Cerebellar cortex (tissue), 1 donor: ENCODE measurements around the gene CLEC3B.
A peak's percentile ranks its signal among the peaks of the same experiment; 100 is the strongest.
"Not testable (repeated sequence)": the region's sequence is repeated elsewhere in the genome, so short reads cannot be mapped to it uniquely, and the experiment has no call there.

Experiments
- DNase-seq: peaks from one replicate; pipeline ENCODE4 v3.0.0-alpha.2; 2015; ENCODE audit warnings: low spot score

The CLEC3B gene

DNA sequence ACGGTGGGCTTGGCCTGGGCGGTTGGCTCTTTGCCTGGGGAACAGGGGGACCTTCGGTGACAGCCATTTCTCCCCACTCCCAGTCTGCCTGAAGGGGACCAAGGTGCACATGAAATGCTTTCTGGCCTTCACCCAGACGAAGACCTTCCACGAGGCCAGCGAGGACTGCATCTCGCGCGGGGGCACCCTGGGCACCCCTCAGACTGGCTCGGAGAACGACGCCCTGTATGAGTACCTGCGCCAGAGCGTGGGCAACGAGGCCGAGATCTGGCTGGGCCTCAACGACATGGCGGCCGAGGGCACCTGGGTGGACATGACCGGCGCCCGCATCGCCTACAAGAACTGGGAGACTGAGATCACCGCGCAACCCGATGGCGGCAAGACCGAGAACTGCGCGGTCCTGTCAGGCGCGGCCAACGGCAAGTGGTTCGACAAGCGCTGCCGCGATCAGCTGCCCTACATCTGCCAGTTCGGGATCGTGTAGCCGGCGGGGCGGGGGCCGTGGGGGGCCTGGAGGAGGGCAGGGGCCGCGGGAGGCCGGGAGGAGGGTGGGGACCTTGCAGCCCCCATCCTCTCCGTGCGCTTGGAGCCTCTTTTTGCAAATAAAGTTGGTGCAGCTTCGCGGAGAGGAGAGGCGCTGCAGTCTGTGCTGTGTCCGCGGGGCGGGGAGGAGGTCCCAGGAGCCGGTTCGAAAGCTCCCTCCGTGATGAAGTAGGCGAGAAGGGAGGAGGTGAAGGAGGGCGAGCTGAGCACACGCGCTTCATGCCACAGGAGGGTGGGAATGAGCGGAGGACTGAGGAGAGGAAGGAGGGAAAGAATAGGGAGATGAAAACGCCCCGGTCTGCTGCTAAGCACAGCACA, 9.6 kb downstream of the CLEC3B start:
- peak; percentile 34 for DNase-seq

- DNase-seq, result peak; percentile 95
These were observed 11.8 kb downstream of the CLEC3B start for GRCh38 chr3:45037720-45038455.

DNA sequence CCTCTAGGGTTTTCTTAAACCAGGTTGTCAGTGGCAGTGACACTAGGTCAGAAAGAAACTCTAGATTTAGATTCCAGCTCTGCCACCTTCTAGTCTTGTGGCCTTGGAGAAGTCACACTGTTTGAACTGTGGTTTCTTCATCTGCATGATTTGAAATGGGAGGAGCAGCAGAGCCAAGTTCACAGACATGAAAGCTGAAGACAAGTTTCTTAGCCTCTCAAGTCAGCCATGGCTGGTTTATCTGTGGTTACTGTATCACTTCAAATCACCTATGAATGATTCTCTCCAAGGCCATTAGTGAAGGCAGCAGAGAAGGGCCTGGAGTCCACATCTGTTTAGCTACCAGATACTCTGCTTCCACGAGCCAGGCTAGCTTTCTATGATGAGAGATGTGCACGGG, 15.6 kb downstream of the CLEC3B start:
- no peak for DNase-seq

GRCh38 chr3:45042162-45042561, 16.1 kb downstream of the CLEC3B start:
- DNase-seq, result no peak

DNA sequence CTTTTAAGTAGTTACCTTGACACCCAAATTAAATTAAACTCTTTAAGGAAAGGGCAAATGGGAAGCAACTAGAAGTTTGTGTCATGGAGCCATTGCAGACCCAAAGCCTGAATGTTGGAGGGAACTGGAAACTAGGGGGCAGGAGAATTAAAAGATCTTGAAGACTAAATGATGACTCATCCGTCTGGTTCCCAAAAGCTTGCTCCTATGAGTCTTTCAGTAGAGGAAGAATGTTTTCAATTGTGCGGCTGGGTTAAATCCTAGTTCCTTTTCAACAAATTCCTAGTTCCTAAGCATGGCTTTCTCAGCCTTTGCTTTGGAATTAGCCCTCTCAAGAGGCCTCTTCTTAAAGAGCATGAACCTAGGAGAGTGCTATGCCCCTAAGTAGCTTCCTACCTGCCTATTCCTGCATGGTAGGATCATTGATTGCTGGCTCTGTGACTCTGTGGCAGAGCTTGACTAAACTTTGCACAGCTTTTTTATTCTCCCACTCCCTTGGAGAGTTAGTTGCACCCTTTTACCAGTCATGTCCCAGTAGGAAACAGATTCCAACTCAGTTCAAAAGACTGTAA, 17.7 kb downstream of the CLEC3B start:
- no peak for DNase-seq

DNA sequence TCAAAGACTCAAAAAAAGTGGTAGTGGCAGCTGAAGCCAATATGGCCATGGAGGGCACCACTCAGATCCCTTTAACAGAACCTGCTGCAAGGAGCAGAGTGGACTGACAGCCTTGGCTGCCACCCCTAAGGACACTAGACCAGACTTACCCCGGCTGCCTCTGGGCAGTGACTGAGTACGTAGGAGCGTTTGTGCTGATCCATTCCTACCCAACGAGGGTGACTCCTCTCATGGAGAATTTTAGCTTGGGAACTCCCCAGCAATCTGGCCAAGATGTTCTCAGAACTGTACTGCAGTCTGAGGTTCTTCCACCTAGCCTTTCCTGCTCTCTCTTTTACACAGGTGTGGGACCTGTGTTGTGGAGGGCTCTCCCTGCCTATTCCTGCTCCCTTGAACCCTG, 22.1 kb downstream of the CLEC3B start:
- DNase-seq, result no peak

DNA sequence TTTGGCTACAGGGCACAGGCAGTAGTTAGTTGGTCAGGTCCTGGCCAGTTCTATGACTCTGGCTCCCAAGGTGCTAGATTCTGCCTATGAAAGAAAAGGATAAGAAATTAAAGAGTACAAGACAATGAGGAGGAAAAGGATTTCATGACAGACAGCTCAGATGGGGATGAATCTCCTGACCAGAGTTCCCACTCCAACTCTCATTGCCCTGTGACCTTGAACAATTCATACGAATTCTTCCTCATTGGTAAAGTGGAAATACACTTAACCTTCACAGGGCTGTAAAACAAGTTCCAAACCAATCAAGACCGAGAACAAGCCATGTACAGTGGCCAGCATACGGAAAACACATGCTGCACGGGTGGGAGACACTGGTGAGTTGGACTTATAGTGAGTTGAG, 23.7 kb downstream of the CLEC3B start:
- DNase-seq, result no peak

GRCh38 chr3:45051685-45052084, 25.6 kb downstream of the CLEC3B start:
- DNase-seq, result no peak

DNA sequence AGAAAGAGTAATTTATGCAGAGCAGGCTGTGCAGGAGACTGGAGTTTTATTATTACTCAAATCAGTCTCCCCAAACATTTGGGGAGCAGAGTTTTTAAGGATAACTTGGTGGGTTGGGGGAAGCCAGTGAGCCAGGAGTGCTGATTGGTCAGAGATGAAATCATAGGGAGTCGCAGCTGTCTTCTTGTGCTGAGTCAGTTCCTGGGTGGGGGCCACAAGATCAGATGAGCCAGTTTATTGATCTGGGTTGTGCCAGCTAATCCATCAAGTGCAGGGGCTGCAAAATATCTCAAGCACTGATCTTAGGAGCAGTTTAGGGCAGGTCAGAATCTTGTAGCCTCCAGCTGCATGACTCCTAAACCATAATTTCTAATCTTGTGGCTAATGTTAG, 27.7 kb downstream of the CLEC3B start:
- DNase-seq, result not testable (repeated sequence)

GRCh38 chr3:45054196-45054857, 28.2 kb downstream of the CLEC3B start:
- no peak for DNase-seq

GRCh38 chr3:45055032-45055410, 28.9 kb downstream of the CLEC3B start:
- DNase-seq, result no peak

DNA sequence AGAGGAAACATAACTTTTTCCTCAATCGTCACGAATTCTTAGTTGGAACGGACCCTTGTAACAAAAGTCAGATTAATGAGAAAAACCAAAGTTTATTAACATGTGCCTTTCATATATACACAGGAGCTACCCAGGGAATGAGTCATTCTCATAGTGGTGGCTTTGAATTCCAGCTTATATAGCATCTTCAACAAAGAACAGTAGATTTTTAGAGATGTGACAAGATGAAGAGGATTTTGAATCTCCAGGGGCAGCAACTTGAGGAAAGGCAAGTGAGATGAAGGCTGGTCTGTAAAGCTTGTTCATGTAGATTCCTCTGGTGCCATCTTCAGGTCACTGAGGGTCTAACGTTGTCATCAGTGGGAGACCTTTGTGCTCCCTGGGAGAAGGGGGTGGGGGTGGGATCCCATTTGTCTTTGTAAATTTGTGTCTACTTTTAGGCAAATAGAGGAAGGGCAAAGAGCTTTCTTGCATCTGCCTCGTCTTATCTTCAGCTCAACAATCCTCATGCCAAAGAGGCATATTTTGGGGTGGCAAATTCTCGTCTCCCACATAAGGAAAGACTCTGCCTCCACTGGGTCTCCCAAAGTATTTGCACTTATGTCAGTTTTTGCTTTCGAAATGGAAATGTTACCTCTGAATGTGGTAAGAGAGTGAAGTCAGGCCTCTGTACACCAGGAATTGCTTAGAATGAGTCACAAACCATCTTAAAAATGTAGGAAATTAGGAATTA, 29.5 kb downstream of the CLEC3B start:
- peak; percentile 13 for DNase-seq

DNA sequence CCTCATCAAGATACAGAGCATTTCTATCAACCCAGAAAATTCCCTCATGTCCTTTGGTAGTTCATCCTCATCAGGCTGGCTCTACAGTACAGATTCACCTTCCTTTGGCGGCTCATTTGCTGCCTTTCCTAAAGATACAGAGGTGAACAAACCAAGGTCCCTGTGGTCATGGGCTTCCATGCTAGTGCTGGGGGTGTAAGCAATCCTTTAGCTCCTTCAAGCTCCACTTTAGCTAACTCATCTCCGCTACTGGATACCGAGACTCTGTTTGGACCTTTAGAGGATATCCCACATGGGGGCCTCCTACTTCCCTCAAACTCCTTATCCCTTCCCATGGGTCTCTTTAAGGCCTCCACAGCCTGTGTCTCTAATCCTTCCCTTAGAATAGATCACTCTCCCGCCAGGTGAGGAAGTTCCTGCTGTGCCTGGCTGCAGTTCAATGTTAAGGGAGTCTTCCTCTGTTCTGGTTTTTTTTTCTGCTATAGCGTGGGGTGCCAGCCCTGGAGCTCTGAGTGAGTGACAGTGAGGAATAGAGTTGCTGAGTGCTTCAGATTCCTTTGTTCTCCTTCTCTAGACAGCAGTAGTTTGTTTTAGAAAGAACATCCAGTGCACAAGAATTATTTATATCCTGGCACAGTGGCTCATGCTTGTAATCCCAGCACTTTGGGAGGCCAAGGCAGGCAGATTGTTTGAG, 30.7 kb downstream of the CLEC3B start:
- DNase-seq, result no peak

DNA sequence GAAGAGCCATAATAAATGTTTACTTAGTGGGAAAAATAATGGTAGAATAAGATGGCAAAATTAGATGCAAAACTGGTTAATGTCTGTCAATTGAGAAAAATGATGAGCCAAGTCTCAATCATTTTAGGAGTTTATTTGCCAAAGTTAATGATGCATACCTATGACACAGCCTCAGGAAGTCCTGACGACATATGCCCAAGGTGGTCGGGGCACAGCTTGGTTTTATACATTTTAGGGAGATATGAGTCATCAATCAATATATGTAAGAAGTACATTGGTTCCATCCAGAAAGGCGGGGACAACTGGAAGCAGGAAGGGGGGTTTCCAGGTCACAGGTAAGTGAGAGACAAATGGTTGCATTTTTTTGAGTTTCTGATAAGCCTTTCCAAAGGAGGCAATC, 31.5 kb downstream of the CLEC3B start:
- no peak for DNase-seq

- no peak for DNase-seq
These were observed 33.0 kb downstream of the CLEC3B start for GRCh38 chr3:45059132-45059531.

DNA sequence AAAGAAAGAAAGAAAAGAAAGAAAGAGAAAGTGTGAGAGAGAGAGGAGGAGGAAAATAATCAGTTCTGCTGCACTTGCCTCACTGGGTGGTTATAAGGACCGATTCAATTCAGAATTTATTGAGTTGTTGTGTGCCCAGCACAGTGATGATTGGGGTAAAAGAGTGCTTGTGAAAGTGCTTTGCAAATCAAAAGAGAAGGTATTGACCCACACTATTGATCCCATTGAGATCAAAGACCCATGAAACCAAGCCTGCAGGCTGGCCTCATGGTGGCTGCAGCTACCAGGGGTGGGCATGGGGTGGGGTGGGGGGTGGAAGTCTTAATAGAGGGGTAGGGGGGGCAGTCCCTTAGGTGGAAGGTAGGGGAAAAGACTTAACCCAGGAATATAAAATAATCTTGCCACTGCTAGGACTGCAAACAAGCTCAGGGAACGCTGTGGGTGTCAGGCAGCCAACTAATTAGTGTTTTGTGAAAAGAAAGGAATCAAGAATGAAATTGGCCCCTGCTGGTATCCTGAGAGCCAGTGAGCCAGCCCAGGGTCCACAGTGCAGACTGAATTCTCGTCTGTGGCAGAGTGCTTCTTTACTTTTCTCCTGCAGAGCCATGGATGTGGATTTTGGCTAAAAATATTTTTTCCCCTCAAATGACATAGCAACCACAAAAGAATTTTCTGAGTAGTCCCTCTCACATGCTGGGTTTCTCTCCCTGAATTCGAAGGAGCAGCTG, 34.2 kb downstream of the CLEC3B start:
- no peak for DNase-seq

- DNase-seq, result no peak
These were observed 36.6 kb downstream of the CLEC3B start for GRCh38 chr3:45062697-45063070.

DNA sequence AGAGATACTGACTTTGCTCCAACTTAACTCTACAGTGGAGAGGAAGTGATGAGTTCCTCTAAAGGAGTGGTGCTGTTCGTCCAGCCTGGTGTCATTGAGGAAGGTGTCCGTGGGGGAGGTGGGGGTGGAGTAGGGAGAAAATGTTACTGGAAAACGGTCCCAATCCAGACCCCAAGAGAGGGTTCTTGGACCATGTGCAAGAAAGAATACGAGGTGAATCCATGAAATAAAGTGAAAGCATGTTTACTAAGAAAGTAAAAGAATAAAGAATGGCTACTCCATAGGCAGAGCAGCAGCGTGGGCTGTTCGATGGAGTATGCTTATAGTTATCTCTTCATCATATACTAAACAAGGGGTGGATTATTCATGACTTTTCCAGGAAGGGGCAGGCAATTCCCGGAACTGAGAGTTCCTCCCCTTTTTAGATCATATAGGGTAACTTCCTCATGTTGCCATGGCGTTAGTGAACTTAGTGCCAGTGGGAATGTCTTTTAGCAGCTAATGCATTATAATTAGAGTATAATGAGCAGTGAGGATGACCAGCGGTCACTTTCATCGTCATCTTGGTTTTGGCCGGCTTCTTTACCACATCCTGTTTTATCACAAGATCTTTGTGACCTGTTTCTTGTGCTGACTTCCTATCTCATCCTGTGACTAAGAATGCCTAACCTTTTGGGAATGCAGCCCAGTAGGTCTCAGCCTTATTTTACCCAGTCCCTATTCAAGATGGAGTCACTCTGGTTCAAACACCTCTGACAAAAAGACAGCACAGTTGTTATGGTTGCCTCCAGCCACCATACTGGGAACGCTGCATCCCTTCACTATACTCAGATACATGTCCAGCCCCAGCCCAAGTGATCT, 38.6 kb downstream of the CLEC3B start:
- DNase-seq, result no peak

GRCh38 chr3:45065373-45065720, 39.2 kb downstream of the CLEC3B start:
- no peak for DNase-seq
